ENCODE results near the gene ANK3.

Gene ANK3

DNA sequence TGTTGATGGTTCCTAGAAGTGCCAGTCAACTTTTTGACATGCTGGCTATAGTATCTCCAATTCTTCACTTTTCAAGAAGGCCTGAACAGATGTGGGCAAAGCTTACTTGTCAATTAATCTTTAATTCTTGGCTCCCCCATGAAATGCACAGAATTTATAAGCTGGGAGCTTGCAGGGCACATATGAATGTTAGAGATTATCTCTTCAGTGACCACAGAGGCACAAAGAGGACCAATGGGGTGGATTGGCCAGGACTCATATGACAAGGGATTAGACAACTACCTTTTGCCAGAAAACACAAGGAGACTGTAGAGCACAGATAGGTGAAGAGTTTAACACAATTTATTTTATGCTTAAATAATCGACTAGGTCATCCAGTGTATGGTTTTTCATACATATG, 361.6 kb downstream of the ANK3 start:
- in situ Hi-C loops (cut with MboI; ENCODE audit: low pct_unique_long_range_greater_than_20kb, low sequenced_read_pairs, unreplicated experiment): loop anchor here (25.0 kb wide), 2 partner anchors 166 to 391 kb away; no protein-coding TSS in a partner anchor
- no peak for DNase-seq (ENCODE audit: low spot score)
- TF ChIP-seq, protein P1, sequence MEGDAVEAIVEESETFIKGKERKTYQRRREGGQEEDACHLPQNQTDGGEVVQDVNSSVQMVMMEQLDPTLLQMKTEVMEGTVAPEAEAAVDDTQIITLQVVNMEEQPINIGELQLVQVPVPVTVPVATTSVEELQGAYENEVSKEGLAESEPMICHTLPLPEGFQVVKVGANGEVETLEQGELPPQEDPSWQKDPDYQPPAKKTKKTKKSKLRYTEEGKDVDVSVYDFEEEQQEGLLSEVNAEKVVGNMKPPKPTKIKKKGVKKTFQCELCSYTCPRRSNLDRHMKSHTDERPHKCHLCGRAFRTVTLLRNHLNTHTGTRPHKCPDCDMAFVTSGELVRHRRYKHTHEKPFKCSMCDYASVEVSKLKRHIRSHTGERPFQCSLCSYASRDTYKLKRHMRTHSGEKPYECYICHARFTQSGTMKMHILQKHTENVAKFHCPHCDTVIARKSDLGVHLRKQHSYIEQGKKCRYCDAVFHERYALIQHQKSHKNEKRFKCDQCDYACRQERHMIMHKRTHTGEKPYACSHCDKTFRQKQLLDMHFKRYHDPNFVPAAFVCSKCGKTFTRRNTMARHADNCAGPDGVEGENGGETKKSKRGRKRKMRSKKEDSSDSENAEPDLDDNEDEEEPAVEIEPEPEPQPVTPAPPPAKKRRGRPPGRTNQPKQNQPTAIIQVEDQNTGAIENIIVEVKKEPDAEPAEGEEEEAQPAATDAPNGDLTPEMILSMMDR (IDR thresholded peaks at IDR 0.05; ENCODE audit: extremely low read depth, insufficient read depth, missing control alignments): no peak

DNA sequence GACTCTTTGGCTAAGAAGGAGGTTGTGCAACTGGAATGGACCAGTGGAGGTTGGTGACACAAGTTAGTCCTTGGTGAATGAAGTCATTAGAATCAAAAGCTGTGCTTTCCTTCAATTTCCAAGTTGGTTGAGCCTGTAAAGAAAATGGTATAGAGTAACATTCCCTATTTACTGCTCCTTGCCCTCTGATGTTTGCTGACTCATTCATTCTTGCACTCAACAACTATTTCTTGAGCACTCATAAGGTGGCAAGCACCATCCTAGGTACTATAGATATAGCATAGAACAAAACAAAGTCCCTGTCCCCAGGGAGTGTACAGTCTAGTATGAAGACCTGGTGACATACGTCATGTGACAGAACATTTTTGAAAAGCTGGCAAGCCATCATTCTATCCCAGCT, 364.4 kb downstream of the ANK3 start:
- in situ Hi-C loops (cut with MboI; ENCODE audit: low pct_unique_long_range_greater_than_20kb, low sequenced_read_pairs, unreplicated experiment): loop anchor here (25.0 kb wide), 2 partner anchors 163 to 388 kb away; no protein-coding TSS in a partner anchor
- DNase-seq (ENCODE audit: low spot score): no peak
- TF ChIP-seq, protein P1 (IDR thresholded peaks at IDR 0.05; ENCODE audit: extremely low read depth, insufficient read depth, missing control alignments): no peak

DNA sequence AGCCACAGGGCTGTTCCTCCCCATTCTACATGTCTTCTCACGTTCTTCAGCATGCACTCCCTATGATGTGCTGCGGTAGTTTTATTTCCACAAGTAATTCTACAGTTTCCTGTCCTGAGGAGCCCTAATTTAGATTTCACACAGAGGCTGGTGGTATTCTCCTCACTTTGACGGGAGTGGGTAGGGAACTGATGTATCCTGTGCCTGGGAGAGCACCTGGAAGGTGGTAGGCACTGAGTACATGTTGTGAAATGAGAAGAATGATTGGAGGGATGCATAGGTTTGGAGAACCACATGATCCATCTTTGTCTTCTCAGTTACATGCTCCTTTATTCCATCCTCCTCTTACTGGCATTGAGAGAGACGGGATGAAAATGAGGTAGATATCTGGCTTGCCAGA, 365.2 kb downstream of the ANK3 start:
- in situ Hi-C loops (cut with MboI; ENCODE audit: low pct_unique_long_range_greater_than_20kb, low sequenced_read_pairs, unreplicated experiment): no loop called here
- DNase-seq (ENCODE audit: low spot score): no peak
- TF ChIP-seq, protein P1 (IDR thresholded peaks at IDR 0.05; ENCODE audit: extremely low read depth, insufficient read depth, missing control alignments): no peak

DNA sequence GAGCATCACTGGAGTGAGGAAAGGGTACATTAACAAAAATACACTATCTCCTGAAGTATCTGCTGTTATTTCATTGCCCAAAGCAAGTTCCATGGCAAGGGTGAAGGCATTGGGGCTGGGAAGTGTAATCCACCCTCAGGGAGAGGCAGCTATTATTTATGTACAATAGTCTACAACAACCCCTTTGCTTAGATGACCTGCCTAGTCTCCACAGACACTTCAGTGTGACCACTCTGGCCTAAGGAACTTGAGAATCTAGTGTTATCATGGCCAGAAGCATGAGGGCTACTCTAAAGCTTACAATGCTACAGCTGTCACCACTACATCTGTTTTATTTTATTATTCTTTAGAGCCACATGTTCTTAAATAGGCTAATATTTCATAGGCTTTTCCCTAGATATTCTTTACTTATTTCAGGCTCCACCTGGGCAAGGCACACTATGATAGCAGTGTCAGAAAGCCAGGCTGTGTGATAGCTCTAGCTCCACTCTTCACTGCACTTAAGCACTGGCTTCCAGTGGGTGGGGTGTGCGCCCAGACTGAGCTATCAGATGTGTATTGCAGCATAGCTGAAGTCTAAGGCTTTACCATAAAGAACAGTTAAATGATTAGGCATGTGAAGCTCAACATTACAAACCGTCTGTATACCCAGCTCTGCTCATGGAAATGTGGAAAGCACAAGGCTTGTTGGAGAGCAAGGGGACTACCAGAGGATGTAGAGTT, 366.4 kb downstream of the ANK3 start:
- DNase-seq (ENCODE audit: low spot score): no peak
- TF ChIP-seq, protein P1 (IDR thresholded peaks at IDR 0.05; ENCODE audit: extremely low read depth, insufficient read depth, missing control alignments): no peak
- in situ Hi-C loops (cut with MboI; ENCODE audit: low pct_unique_long_range_greater_than_20kb, low sequenced_read_pairs, unreplicated experiment): no loop called here

DNA sequence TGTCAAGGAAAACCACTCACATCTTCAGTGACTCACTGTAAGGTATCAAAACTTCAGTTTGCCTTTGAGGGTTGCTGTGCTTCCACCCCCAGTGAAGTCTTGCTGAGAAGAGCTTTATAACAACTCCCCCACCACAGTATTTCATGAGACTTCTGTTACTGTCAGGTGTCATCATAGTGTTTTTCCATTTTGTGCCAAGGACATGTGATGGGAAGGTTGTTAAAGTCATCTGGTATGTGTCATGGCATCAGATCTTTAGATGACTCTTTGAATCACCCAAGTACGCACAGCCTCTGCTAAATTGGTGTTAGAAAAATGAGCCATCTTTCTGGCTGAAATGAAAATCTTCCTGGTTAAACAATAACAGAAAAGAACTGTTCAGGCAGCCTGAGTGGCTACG, 368.3 kb downstream of the ANK3 start:
- DNase-seq (ENCODE audit: low spot score): no peak
- in situ Hi-C loops (cut with MboI; ENCODE audit: low pct_unique_long_range_greater_than_20kb, low sequenced_read_pairs, unreplicated experiment): no loop called here
- TF ChIP-seq, protein P1 (IDR thresholded peaks at IDR 0.05; ENCODE audit: extremely low read depth, insufficient read depth, missing control alignments): no peak

DNA sequence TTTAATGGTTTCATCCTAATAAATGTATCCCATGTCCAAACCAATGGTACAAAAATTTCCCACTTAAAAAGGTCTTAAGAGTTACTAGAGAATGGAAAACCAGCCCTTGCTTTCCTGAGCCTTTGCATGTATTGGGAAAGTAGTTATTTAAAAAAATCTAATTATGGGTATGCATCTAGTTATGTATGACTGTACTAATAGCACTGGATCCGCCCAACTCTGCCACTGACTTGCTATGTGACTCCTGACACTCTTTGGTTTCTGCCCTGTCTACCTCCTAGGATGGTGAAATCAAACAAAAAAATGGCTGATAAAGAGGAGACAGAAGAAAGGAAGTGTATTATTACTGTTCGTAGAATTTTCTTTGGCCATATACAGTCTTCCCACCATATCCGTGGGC, 372.9 kb downstream of the ANK3 start:
- DNase-seq (ENCODE audit: low spot score): no peak
- in situ Hi-C loops (cut with MboI; ENCODE audit: low pct_unique_long_range_greater_than_20kb, low sequenced_read_pairs, unreplicated experiment): no loop called here
- TF ChIP-seq, protein P1 (IDR thresholded peaks at IDR 0.05; ENCODE audit: extremely low read depth, insufficient read depth, missing control alignments): no peak

Data from GM13977 (cell line).